ENCODE measurements around the gene EGR2.

DNA sequence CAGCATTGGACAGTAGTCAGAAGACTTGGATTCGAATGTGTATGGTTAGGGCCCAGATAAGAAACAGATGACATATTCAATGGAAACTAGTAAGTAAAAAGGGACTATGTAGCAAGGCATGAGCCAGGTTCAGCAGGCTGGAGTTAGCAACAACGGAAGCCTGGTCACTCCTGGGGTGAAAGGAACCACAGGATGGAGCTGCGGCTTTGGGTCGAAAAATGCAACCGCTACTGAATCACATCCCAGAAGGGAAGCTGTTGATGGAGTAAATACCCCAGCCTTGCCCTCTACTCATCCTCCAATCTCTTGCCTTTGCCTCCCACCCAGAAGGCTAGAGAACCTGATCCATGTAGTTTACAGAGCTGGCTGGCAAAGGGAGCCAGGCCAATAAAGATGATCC lies 37.5 kb upstream of the EGR2 start:
- TF ChIP-seq, protein P1, sequence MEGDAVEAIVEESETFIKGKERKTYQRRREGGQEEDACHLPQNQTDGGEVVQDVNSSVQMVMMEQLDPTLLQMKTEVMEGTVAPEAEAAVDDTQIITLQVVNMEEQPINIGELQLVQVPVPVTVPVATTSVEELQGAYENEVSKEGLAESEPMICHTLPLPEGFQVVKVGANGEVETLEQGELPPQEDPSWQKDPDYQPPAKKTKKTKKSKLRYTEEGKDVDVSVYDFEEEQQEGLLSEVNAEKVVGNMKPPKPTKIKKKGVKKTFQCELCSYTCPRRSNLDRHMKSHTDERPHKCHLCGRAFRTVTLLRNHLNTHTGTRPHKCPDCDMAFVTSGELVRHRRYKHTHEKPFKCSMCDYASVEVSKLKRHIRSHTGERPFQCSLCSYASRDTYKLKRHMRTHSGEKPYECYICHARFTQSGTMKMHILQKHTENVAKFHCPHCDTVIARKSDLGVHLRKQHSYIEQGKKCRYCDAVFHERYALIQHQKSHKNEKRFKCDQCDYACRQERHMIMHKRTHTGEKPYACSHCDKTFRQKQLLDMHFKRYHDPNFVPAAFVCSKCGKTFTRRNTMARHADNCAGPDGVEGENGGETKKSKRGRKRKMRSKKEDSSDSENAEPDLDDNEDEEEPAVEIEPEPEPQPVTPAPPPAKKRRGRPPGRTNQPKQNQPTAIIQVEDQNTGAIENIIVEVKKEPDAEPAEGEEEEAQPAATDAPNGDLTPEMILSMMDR (IDR thresholded peaks at IDR 0.05), result no peak
- no peak for TF ChIP-seq POLR2A (IDR thresholded peaks at IDR 0.05)
